ENCODE measurements around the gene TENT4A. TPM values are rescaled to one million over a fixed set of nuclear protein-coding genes. Genes with fewer than 3 reads are reported as not detected.
"Not testable (repeated sequence)": the region's sequence is repeated elsewhere in the genome, so short reads cannot be mapped to it uniquely, and the experiment has no call there.

The TENT4A gene
- polyA plus RNA-seq, 1 donor, result 18.6 TPM

GRCh38 chr5:6768590-6769230 is 55.5 kb downstream of the TENT4A start:
- DNase-seq (ENCODE audit: low read depth), result no peak

- DNase-seq (ENCODE audit: low read depth), result no peak
Measured at GRCh38 chr5:6770826-6771607, 57.8 kb downstream of the TENT4A start.

- no peak for DNase-seq (ENCODE audit: low read depth)
Measured at GRCh38 chr5:6772886-6773285, 59.7 kb downstream of the TENT4A start.

GRCh38 chr5:6773342-6774035 is 60.3 kb downstream of the TENT4A start:
- DNase-seq (ENCODE audit: low read depth), result no peak

- not testable (repeated sequence) for DNase-seq (ENCODE audit: low read depth)
Measured at GRCh38 chr5:6774207-6774606, 61.0 kb downstream of the TENT4A start.

- DNase-seq (ENCODE audit: low read depth), result no peak
Measured at GRCh38 chr5:6774721-6775204, 61.5 kb downstream of the TENT4A start.

GRCh38 chr5:6775571-6775970 is 62.3 kb downstream of the TENT4A start:
- DNase-seq (ENCODE audit: low read depth), result no peak

- DNase-seq (ENCODE audit: low read depth), result no peak
Measured at GRCh38 chr5:6780802-6781391, 67.7 kb downstream of the TENT4A start.

GRCh38 chr5:6781716-6782115 is 68.5 kb downstream of the TENT4A start:
- no peak for DNase-seq (ENCODE audit: low read depth)

GRCh38 chr5:6783787-6784186 is 70.6 kb downstream of the TENT4A start:
- no peak for DNase-seq (ENCODE audit: low read depth)

GRCh38 chr5:6784481-6784880 is 71.2 kb downstream of the TENT4A start:
- no peak for DNase-seq (ENCODE audit: low read depth)

GRCh38 chr5:6785161-6785860 is 72.1 kb downstream of the TENT4A start:
- DNase-seq (ENCODE audit: low read depth), result no peak

- DNase-seq (ENCODE audit: low read depth), result no peak
Measured at GRCh38 chr5:6785861-6786180, 72.6 kb downstream of the TENT4A start.

- DNase-seq (ENCODE audit: low read depth), result no peak
Measured at GRCh38 chr5:6786786-6787495, 73.7 kb downstream of the TENT4A start.

GRCh38 chr5:6787941-6788340 is 74.7 kb downstream of the TENT4A start:
- DNase-seq (ENCODE audit: low read depth), result no peak

- DNase-seq (ENCODE audit: low read depth), result no peak
Measured at GRCh38 chr5:6788439-6788838, 75.2 kb downstream of the TENT4A start.

GRCh38 chr5:6788956-6789649 is 75.9 kb downstream of the TENT4A start:
- no peak for DNase-seq (ENCODE audit: low read depth)

GRCh38 chr5:6790346-6790865 is 77.2 kb downstream of the TENT4A start:
- no peak for DNase-seq (ENCODE audit: low read depth)

- DNase-seq (ENCODE audit: low read depth), result no peak
Measured at GRCh38 chr5:6791031-6791430, 77.8 kb downstream of the TENT4A start.

- no peak for DNase-seq (ENCODE audit: low read depth)
Measured at GRCh38 chr5:6792376-6792775, 79.1 kb downstream of the TENT4A start.

All from forelimb muscle (tissue), 1 donor.